Right renal cortex interstitium (tissue), 3 donors: Measurements from ENCODE around the gene MYCN. TPM values are rescaled to one million over a fixed set of nuclear protein-coding genes. Genes with fewer than 3 reads are reported as not detected.

Source experiments
- DNase-seq, 3 donors: peaks; one replicate each; pipeline ENCODE4 v3.0.0-alpha.2; 2013; ENCODE audit warnings: low read depth in 3 of 3, low spot score in 2 of 3
- polyA plus RNA-seq, 3 donors: library from polyadenylated mRNA; unstranded; fragments of 120-200 nt; gene quantifications; one replicate each; pipeline ENCODE4 v1.2.1, GENCODE V29; 2013; ENCODE audit not compliant: insufficient read length in 3 of 3

Gene MYCN
- polyA plus RNA-seq, 3 donors = 28.5 to 34.2 (median 33.8) TPM

DNA sequence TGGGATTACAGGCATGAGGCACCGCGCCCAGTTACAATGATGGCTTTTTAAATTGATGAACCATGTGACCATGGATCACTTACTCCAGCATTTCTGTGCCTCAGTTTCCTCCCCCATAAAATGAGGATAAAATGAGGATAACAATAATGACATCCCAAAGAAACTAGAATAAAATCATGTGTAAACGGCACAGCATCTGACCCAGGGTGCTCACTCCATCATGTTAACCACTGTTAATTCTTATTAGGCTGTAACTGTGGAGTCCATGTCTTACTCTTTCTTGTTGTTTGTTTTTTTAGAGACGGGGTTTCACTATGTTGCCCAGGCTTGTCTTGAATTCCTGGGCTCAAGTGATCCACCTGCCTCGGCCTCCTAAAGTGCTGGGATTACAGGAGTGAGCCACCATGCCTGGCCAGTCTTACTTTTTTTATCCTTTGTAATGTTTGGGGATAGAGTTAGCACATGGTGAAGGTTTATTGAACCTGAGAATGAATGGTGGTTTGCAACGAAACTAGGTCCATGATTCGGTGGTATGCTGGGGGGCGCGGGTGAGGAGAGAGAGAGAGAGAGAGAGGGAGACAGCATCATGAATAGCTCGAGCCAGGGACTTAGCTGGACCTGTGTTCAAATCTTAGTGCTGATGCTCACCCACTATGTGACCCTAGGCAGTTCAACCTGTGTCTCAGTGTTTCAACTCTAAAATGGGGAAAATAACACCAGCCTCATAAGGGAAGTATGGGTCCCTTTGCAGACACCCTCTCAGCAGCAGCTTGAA lies 52.3 kb downstream of the MYCN start:
- no peak for DNase-seq

DNA sequence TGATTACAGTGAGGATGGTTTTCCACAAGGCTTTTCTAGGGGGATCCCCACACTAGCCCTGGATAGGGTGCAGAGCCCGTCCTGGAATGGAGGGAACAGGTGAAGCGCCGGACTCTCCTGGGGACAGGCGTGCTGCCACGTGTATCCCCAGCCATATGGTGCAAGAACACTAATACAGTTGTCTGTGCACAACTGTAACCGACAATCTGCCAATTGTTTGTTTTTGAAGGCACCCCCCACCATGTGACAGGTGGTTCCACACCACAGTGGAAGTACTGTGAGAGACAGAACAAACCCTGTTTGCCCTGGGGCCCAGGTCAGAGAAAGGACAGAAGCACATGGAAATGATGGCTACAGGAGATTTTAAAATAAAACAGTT lies 52.9 kb downstream of the MYCN start:
- no peak for DNase-seq

DNA sequence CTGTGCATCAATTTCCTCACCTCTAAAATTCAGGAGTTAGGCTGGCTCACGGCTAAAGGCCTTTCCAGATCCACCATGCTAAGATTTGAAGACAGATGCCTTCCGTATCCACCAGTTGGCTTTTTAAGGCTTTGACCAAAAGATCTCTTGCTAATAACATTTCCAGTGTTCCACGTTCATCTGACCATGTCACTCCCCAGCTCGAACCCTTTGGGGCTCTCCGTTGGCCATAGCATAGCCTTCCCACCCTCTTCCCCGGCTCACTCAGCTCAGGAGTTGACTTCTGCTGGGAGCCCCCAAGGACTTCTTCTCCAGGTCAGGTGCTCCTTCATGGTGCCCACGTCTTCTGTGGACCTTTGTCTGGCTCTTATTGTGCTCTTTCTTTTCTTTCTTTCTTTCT lies 53.3 kb downstream of the MYCN start:
- no peak for DNase-seq

DNA sequence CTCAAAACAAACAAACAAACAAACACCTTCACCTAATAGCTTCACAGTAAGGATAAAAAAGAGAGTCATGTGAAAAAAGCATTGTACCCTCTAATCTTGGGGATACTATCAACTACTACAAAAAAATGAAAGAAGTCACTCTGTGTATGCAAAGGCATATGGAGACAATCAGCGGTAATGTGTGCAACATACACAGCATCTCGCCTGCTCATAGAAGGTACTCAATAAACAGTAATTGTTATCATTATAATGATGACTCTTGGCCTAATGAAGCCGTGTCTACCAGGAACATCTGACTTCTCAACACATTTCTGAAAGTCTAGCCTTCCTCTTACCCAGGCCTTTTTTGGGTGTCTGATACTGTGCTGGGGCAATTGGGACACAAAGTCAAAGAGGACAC lies 55.3 kb downstream of the MYCN start:
- DNase-seq = no peak
